Fibroblast of skin of left quadriceps (primary cell): ENCODE data around the gene NAV3.
A peak's percentile ranks its signal among the peaks of the same experiment; 100 is the strongest.

ENCODE experiments used
- DNase-seq, 2 experiments: peaks; one replicate each; pipeline ENCODE4 v3.0.0-alpha.2; 2013; ENCODE audit warnings: low read depth in 2 of 2

The NAV3 gene

GRCh38 chr12:77983859-77984258 is 153.2 kb downstream of the NAV3 start:
- DNase-seq: no peak

- no peak for DNase-seq
These were observed 162.1 kb downstream of the NAV3 start for GRCh38 chr12:77992760-77993159.

- DNase-seq: no peak
These were observed 163.0 kb downstream of the NAV3 start for GRCh38 chr12:77993658-77994057.

- DNase-seq: peak; percentile 63 to 65
These were observed 164.9 kb downstream of the NAV3 start for GRCh38 chr12:77995436-77996167.

GRCh38 chr12:77996670-77997069 is 166.0 kb downstream of the NAV3 start:
- DNase-seq: no peak

GRCh38 chr12:77998236-77998786 is 167.6 kb downstream of the NAV3 start:
- no peak for DNase-seq

- DNase-seq: no peak
These were observed 168.5 kb downstream of the NAV3 start for GRCh38 chr12:77999074-77999715.

- DNase-seq: no peak
These were observed 172.2 kb downstream of the NAV3 start for GRCh38 chr12:78002878-78003277.

- no peak for DNase-seq
These were observed 173.8 kb downstream of the NAV3 start for GRCh38 chr12:78004249-78005093.

GRCh38 chr12:78005094-78005492 is 174.4 kb downstream of the NAV3 start:
- DNase-seq: no peak

GRCh38 chr12:78007173-78007572 is 176.5 kb downstream of the NAV3 start:
- DNase-seq: no peak

GRCh38 chr12:78009031-78009430 is 178.3 kb downstream of the NAV3 start:
- no peak for DNase-seq

- no peak for DNase-seq
These were observed 187.6 kb downstream of the NAV3 start for GRCh38 chr12:78018171-78018910.

GRCh38 chr12:78018939-78019338 is 188.2 kb downstream of the NAV3 start:
- no peak for DNase-seq

GRCh38 chr12:78028426-78028825 is 197.7 kb downstream of the NAV3 start:
- DNase-seq: no peak

- DNase-seq: peak; percentile 47 to 51
These were observed 203.3 kb downstream of the NAV3 start for GRCh38 chr12:78034025-78034424.

- DNase-seq: no peak
These were observed 205.4 kb downstream of the NAV3 start for GRCh38 chr12:78035901-78036606.

GRCh38 chr12:78036874-78037273 is 206.2 kb downstream of the NAV3 start:
- DNase-seq: no peak

GRCh38 chr12:78037707-78038106 is 207.0 kb downstream of the NAV3 start:
- no peak for DNase-seq

- DNase-seq: no peak
These were observed 207.8 kb downstream of the NAV3 start for GRCh38 chr12:78038541-78038940.

- no peak for DNase-seq
These were observed 208.3 kb downstream of the NAV3 start for GRCh38 chr12:78038986-78039385.
